Peyer's patch (tissue), 4 donors: ENCODE measurements around the gene PNCK. TPM values are rescaled to one million over a fixed set of nuclear protein-coding genes. Genes with fewer than 3 reads are reported as not detected.

Experiments used
- DNase-seq, 3 donors: peaks; one replicate each; pipeline ENCODE4 v3.0.0-alpha.2; 2017 to 2019
- H3K27ac ChIP-seq, 4 donors: fragments of 200-600 bp; sonication (generic); one replicate each; pipeline ENCODE4 v1.5.1; 2016 to 2019
- H3K27me3 ChIP-seq, 2 donors: fragments of 200-600 bp; sonication (generic); one replicate each; pipeline ENCODE4 v1.5.1; 2019
- H3K36me3 ChIP-seq, 3 donors: fragments of 200-600 bp; sonication (generic); one replicate each; pipeline ENCODE4 v1.5.1; 2016 to 2019
- H3K4me1 ChIP-seq, 4 donors: fragments of 200-600 bp; sonication (generic); one replicate each; pipeline ENCODE4 v1.5.1; 2016 to 2019
- H3K4me3 ChIP-seq, 4 donors: fragments of 200-600 bp; sonication (generic); 1 replicate in 3 of 4; 2 replicates in 1 of 4; pipeline ENCODE4 v1.5.1; 2016 to 2019; ENCODE audit warnings: mild to moderate bottlenecking in 1 of 4
- H3K9me3 ChIP-seq, 4 donors: fragments of 200-600 bp; sonication (generic); one replicate each; pipeline ENCODE4 v1.5.1; 2016 to 2019; ENCODE audit warnings: mild to moderate bottlenecking in 1 of 4
- CTCF ChIP-seq, 6 experiments: fragments of 450-650 bp in 4 of 6; fragments of 200-600 bp in 2 of 6; sonication (generic) in 1 of 6; IDR thresholded peaks; one replicate each; pipeline ENCODE4 v1.5.1; 2017 to 2019; ENCODE audit warnings: antibody characterized with exemption in 6 of 6, mild to moderate bottlenecking in 3 of 6, moderate library complexity in 1 of 6
- POLR2A ChIP-seq, 2 donors: fragments of 450-650 bp; IDR thresholded peaks; one replicate each; pipeline ENCODE4 v1.5.1; 2017; ENCODE audit warnings: antibody characterized with exemption in 2 of 2, mild to moderate bottlenecking in 2 of 2, moderate library complexity in 2 of 2
- total RNA-seq, 4 donors: library from RNA; depleted of rRNA; stranded (reverse); fragments of >200 nt; gene quantifications; one replicate each; pipeline ENCODE4 v1.1.0, GENCODE V29; 2016

Gene PNCK
- total RNA-seq, 4 donors from 2014 or later = 2.0 to 44.8 (median 6.1) TPM; not detected in 1

GRCh38 chrX:153671589-153672530 lies 1.8 kb downstream of the PNCK start:
- DNase-seq = peak in 1 of 3 donors; percentile 42
- H3K4me1 ChIP-seq = no peaks in the 10 kb centered on the region
- H3K9me3 ChIP-seq = no peaks in the 10 kb centered on the region
- no peak overlapping the region for H3K27ac ChIP-seq
- no peak overlapping the region for H3K4me3 ChIP-seq
- H3K27me3 ChIP-seq = no peaks in the 10 kb centered on the region
- H3K36me3 ChIP-seq = no peaks in the 10 kb centered on the region
- TF ChIP-seq POLR2A (IDR thresholded peaks at IDR 0.05) (no peak), CTCF (IDR thresholded peaks at IDR 0.05) (no peak)

- Histone ChIP-seq H3K27ac (no peak overlapping the region), H3K4me3 (no peak overlapping the region), H3K4me1 (no peaks in the 10 kb centered on the region), H3K36me3 (no peaks in the 10 kb centered on the region), H3K9me3 (no peaks in the 10 kb centered on the region), H3K27me3 (no peaks in the 10 kb centered on the region)
- TF ChIP-seq CTCF (IDR thresholded peaks at IDR 0.05) = no peak
- no peak for TF ChIP-seq POLR2A (IDR thresholded peaks at IDR 0.05)
- peak in 1 of 3 donors; percentile 25 for DNase-seq
These were observed 2.6 kb downstream of the PNCK start for GRCh38 chrX:153670748-153671588.

- H3K9me3 ChIP-seq = no peaks in the 10 kb centered on the region
- no peaks in the 10 kb centered on the region for H3K36me3 ChIP-seq
- H3K27me3 ChIP-seq = no peaks in the 10 kb centered on the region
- no peak overlapping the region for H3K27ac ChIP-seq
- no peak overlapping the region for H3K4me3 ChIP-seq
- no peaks in the 10 kb centered on the region for H3K4me1 ChIP-seq
- TF ChIP-seq CTCF (IDR thresholded peaks at IDR 0.05) = no peak
- TF ChIP-seq POLR2A (IDR thresholded peaks at IDR 0.05) = no peak
- peak in 1 of 3 donors; percentile 38 for DNase-seq
These were observed 3.5 kb downstream of the PNCK start for GRCh38 chrX:153669901-153670731.

- no peaks in the 10 kb centered on the region for H3K9me3 ChIP-seq
- no peak overlapping the region for H3K4me3 ChIP-seq
- no peaks in the 10 kb centered on the region for H3K4me1 ChIP-seq
- H3K27ac ChIP-seq = no peak overlapping the region
- TF ChIP-seq CTCF (IDR thresholded peaks at IDR 0.05) (peak; percentile 44 to 67 (median 52)), POLR2A (IDR thresholded peaks at IDR 0.05) (no peak)
- H3K27me3 ChIP-seq = no peaks in the 10 kb centered on the region
- H3K36me3 ChIP-seq = no peaks in the 10 kb centered on the region
- DNase-seq = peak in 2 of 3 donors; percentile 19 to 49
These were observed 4.3 kb downstream of the PNCK start for GRCh38 chrX:153669174-153669890.
